K562 (cell line): ENCODE data around the gene GNG14. TPM values are rescaled to one million over a fixed set of nuclear protein-coding genes. Genes with fewer than 3 reads are reported as not detected.

ENCODE experiments used
- BHLHE40 ChIP-seq: IDR thresholded peaks from 2 replicates; pipeline ENCODE4 v1.6.1; 2011; ENCODE audit warnings: low read length, improper control_type of control experiment
- BRF2 ChIP-seq: IDR thresholded peaks from 3 replicates; pipeline ENCODE4 v1.6.1; 2011; ENCODE audit warnings: borderline replicate concordance, mild to moderate bottlenecking; ENCODE audit not compliant: insufficient read length, insufficient read depth
- GTF2E2 ChIP-seq: fragments of 200-800 bp; sonication (Bioruptor generic); IDR thresholded peaks from 2 replicates; pipeline ENCODE4 v1.6.1; 2016; ENCODE audit warnings: missing genetic modification characterization, missing compliant biosample characterization
- NEUROD1 ChIP-seq: fragments of 150-350 bp; IDR thresholded peaks from 2 replicates; pipeline ENCODE4 v1.6.1; 2014; ENCODE audit warnings: borderline replicate concordance, low read length, low read depth; ENCODE audit not compliant: partially characterized antibody
- PCBP1 ChIP-seq: fragments of 200-400 bp; formaldehyde crosslinking; IDR thresholded peaks from 2 replicates; pipeline ENCODE4 v1.6.1; 2018; ENCODE audit warnings: mild to moderate bottlenecking, low read depth, low read length; ENCODE audit not compliant: poor library complexity, severe bottlenecking
- POLR2B ChIP-seq: fragments of 450-650 bp; IDR thresholded peaks from 2 replicates; pipeline ENCODE4 v1.6.1; 2018; ENCODE audit warnings: low read depth; ENCODE audit not compliant: partially characterized antibody
- PRDM10 ChIP-seq: fragments of 450-650 bp; IDR thresholded peaks from 2 replicates; pipeline ENCODE4 v1.6.1; 2018; ENCODE audit not compliant: partially characterized antibody
- RBFOX2 ChIP-seq: fragments of 200-400 bp; formaldehyde crosslinking; IDR thresholded peaks from 2 replicates; pipeline ENCODE4 v1.6.1; 2017; ENCODE audit warnings: low read depth, mild to moderate bottlenecking, low read length, moderate library complexity
- ZNF668 ChIP-seq: fragments of 250-450 bp; sonication (Bioruptor Pico); IDR thresholded peaks from 2 replicates; pipeline ENCODE4 v1.8.0; 2022; ENCODE audit warnings: mild to moderate bottlenecking, inconsistent platforms
- polyA plus RNA-seq, 8 experiments: library from polyadenylated mRNA; depleted of rRNA in 4 of 8; stranded (reverse) in 5 of 8; unstranded in 3 of 8; fragments of >200 nt; fragmentation: Nextera tagmentation in 2 of 8; fragmentation: Illumina TruSeq in 1 of 8; extraction: Ambion mirVana in 2 of 8; extraction: Trizol in 1 of 8; gene quantifications; 2 replicates each; pipeline versions ENCODE4 v1.2.1 to v1.2.3, GENCODE V29; 2011 to 2014; ENCODE audit warnings: inconsistent platforms in 1 of 8, missing spikeins in 1 of 8
- total RNA-seq, 7 experiments: library from RNA; depleted of rRNA in 6 of 7; stranded (reverse); fragments of >200 nt in 6 of 7; fragmentation: Illumina TruSeq in 2 of 7; extraction: Trizol in 2 of 7; gene quantifications; 2 replicates each; pipeline versions ENCODE4 v1.2.1 to v1.2.3, GENCODE V29; 2011 to 2021; ENCODE audit warnings: low replicate concordance in 1 of 7
- TF ChIP-seq, protein P1 (sequence below): fragments of 250-450 bp; sonication (Bioruptor Pico); IDR thresholded peaks from 2 replicates; pipeline ENCODE4 v1.9.0; 2021; ENCODE audit warnings: mild to moderate bottlenecking, inconsistent platforms
- TF ChIP-seq, protein P2 (sequence below): fragments of 250-450 bp; sonication (Bioruptor Pico); IDR thresholded peaks from 2 replicates; pipeline ENCODE4 v1.6.1; 2021; ENCODE audit warnings: mild to moderate bottlenecking
- TF ChIP-seq, protein P3 (sequence below): IDR thresholded peaks from 3 replicates; pipeline ENCODE4 v1.6.1; 2011; ENCODE audit warnings: borderline replicate concordance, mild to moderate bottlenecking, moderate library complexity; ENCODE audit not compliant: insufficient read length; ENCODE audit errors: extremely low read depth
- TF ChIP-seq, protein P4 (sequence below): fragments of 450-650 bp; IDR thresholded peaks from 2 replicates; pipeline ENCODE4 v1.6.1; 2016; ENCODE audit warnings: antibody characterized with exemption

Gene GNG14
- total and polyA plus RNA-seq, 9 of the 15 experiments (the other 6 are each of a cell fraction or from before 2014, with no cell fraction given), result not detected

GRCh38 chr19:12722566-12723380 is 35.0 kb downstream of the GNG14 start (continued):
- TF ChIP-seq, protein P1, sequence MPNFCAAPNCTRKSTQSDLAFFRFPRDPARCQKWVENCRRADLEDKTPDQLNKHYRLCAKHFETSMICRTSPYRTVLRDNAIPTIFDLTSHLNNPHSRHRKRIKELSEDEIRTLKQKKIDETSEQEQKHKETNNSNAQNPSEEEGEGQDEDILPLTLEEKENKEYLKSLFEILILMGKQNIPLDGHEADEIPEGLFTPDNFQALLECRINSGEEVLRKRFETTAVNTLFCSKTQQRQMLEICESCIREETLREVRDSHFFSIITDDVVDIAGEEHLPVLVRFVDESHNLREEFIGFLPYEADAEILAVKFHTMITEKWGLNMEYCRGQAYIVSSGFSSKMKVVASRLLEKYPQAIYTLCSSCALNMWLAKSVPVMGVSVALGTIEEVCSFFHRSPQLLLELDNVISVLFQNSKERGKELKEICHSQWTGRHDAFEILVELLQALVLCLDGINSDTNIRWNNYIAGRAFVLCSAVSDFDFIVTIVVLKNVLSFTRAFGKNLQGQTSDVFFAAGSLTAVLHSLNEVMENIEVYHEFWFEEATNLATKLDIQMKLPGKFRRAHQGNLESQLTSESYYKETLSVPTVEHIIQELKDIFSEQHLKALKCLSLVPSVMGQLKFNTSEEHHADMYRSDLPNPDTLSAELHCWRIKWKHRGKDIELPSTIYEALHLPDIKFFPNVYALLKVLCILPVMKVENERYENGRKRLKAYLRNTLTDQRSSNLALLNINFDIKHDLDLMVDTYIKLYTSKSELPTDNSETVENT (CRISPR knock-in tag), result peak; percentile 99
- TF ChIP-seq, protein P2, sequence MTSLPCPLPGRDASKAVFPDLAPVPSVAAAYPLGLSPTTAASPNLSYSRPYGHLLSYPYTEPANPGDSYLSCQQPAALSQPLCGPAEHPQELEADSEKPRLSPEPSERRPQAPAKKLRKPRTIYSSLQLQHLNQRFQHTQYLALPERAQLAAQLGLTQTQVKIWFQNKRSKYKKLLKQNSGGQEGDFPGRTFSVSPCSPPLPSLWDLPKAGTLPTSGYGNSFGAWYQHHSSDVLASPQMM (CRISPR knock-in tag), result no peak
- TF ChIP-seq ZNF668 (CRISPR knock-in tag) (no peak), BRF2 (no peak), NEUROD1 (peak; percentile 70), PRDM10 (peak; percentile 68), GTF2E2 (tag) (no peak), PCBP1 (no peak), POLR2B (peak; percentile 62), BHLHE40 (peak; percentile 99), RBFOX2 (peak; percentile 84)
- TF ChIP-seq, protein P3, sequence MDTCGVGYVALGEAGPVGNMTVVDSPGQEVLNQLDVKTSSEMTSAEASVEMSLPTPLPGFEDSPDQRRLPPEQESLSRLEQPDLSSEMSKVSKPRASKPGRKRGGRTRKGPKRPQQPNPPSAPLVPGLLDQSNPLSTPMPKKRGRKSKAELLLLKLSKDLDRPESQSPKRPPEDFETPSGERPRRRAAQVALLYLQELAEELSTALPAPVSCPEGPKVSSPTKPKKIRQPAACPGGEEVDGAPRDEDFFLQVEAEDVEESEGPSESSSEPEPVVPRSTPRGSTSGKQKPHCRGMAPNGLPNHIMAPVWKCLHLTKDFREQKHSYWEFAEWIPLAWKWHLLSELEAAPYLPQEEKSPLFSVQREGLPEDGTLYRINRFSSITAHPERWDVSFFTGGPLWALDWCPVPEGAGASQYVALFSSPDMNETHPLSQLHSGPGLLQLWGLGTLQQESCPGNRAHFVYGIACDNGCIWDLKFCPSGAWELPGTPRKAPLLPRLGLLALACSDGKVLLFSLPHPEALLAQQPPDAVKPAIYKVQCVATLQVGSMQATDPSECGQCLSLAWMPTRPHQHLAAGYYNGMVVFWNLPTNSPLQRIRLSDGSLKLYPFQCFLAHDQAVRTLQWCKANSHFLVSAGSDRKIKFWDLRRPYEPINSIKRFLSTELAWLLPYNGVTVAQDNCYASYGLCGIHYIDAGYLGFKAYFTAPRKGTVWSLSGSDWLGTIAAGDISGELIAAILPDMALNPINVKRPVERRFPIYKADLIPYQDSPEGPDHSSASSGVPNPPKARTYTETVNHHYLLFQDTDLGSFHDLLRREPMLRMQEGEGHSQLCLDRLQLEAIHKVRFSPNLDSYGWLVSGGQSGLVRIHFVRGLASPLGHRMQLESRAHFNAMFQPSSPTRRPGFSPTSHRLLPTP, result no peak
- TF ChIP-seq, protein P4, sequence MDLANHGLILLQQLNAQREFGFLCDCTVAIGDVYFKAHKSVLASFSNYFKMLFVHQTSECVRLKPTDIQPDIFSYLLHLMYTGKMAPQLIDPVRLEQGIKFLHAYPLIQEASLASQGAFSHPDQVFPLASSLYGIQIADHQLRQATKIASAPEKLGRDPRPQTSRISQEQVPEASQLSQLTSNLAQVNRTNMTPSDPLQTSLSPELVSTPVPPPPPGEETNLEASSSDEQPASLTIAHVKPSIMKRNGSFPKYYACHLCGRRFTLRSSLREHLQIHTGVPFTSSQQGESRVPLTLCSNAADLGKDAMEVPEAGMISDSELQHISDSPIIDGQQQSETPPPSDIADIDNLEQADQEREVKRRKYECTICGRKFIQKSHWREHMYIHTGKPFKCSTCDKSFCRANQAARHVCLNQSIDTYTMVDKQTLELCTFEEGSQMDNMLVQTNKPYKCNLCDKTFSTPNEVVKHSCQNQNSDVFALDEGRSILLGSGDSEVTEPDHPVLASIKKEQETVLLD, result no peak; the same call in 1 of the 2 replicates
